H1 (cell line): ENCODE measurements around the gene DGKZ. TPM values are rescaled to one million over a fixed set of nuclear protein-coding genes. Genes with fewer than 3 reads are reported as not detected.
A peak's percentile ranks its signal among the peaks of the same experiment; 100 is the strongest.

Experiments
- ASH2L ChIP-seq: fragments of 200-600, 300-600 bp; sonication (generic); IDR thresholded peaks from one replicate; pipeline ENCODE4 v1.7.1; 2017; ENCODE audit warnings: low read length
- CBX5 ChIP-seq: fragments of 300-800, 300-1000 bp; sonication (generic); IDR thresholded peaks from 2 replicates; pipeline ENCODE4 v1.7.1; 2016; ENCODE audit warnings: antibody characterized with exemption, low read length, low read depth
- CBX8 ChIP-seq: fragments of 300-800, 300-1000 bp; sonication (generic); IDR thresholded peaks from 2 replicates; pipeline ENCODE4 v1.7.1; 2016; ENCODE audit warnings: low read depth, low read length, borderline replicate concordance
- CHD1 ChIP-seq: IDR thresholded peaks from 2 replicates; pipeline ENCODE4 v1.6.1; 2012; ENCODE audit warnings: low read depth, low read length, improper control_type of control experiment
- CTCF ChIP-seq, 3 experiments: IDR thresholded peaks; 1 replicate in 2 of 3; 2 replicates in 1 of 3; pipeline versions ENCODE4 v1.5.1 to v1.6.1; 2011; ENCODE audit warnings: low read length in 3 of 3, mild to moderate bottlenecking in 3 of 3, inconsistent platforms in 2 of 3, low read depth in 1 of 3, moderate library complexity in 1 of 3; ENCODE audit not compliant: insufficient read depth in 1 of 3; ENCODE audit errors: control extremely low read depth in 1 of 3
- SP1 ChIP-seq: IDR thresholded peaks from 2 replicates; pipeline ENCODE4 v1.6.1; 2011; ENCODE audit warnings: low read depth, low read length
- TAF1 ChIP-seq: IDR thresholded peaks from 2 replicates; pipeline ENCODE4 v1.6.1; 2011; ENCODE audit warnings: mild to moderate bottlenecking, low read depth, low read length
- USF2 ChIP-seq: IDR thresholded peaks from 2 replicates; pipeline ENCODE4 v1.6.1; 2011; ENCODE audit warnings: low read length, improper control_type of control experiment
- YY1 ChIP-seq: IDR thresholded peaks from 2 replicates; pipeline ENCODE4 v1.6.1; 2011; ENCODE audit warnings: low read depth, mild to moderate bottlenecking, low read length
- polyA plus RNA-seq, 7 experiments: library from polyadenylated mRNA; depleted of rRNA in 3 of 7; stranded (reverse) in 5 of 7; unstranded in 2 of 7; fragments of >200 nt in 5 of 7; fragments of 200-250 nt in 2 of 7; gene quantifications; 1 replicate in 5 of 7; 2 replicates in 1 of 7; 4 replicates in 1 of 7; pipeline versions ENCODE4 v1.2.1 to v1.2.3, GENCODE V29; 2011 to 2013; ENCODE audit warnings: missing spikeins in 2 of 7, mixed read lengths in 2 of 7
- total RNA-seq: library from RNA; stranded (reverse); fragmentation: NEBNext Ultra II Directional; extraction: Animal tissue kit (Norgen Biotek cat#: 25700); gene quantifications from 2 replicates; pipeline ENCODE4 v1.2.1, GENCODE V29; 2021

DGKZ gene
- total and polyA plus RNA-seq, 2 of the 8 experiments (the other 6 are each of a cell fraction or from before 2014, with no cell fraction given), result 84.4 to 184 TPM

GRCh38 chr11:46352063-46352841 is 5.0 kb downstream of the DGKZ start (continued):
- TF ChIP-seq CBX5, result no peak
- TF ChIP-seq USF2, result no peak
- no peak for TF ChIP-seq CHD1
- TF ChIP-seq SP1, result no peak
- no peak for TF ChIP-seq CBX8
- peak; percentile 45; the same call in 1 of the 2 replicates for TF ChIP-seq TAF1
- 0 out of 2 replicates have a peak, but pooled peaks have one; percentile 42 for TF ChIP-seq YY1
- no peak for TF ChIP-seq ASH2L
- TF ChIP-seq CTCF (IDR thresholded peaks at IDR 0.05; ENCODE audit: control extremely low read depth in 1 of 3, insufficient read depth in 1 of 3, low read depth in 1 of 3, low read length in 3 of 3), result peak; percentile 93 to 98 (median 96)
